Right renal cortex interstitium (tissue), 3 donors: ENCODE measurements around the gene CP. TPM values are rescaled to one million over a fixed set of nuclear protein-coding genes. Genes with fewer than 3 reads are reported as not detected.
"Not testable (repeated sequence)": the region's sequence is repeated elsewhere in the genome, so short reads cannot be mapped to it uniquely, and the experiment has no call there.

Experiments
- DNase-seq, 3 donors: peaks; one replicate each; pipeline ENCODE4 v3.0.0-alpha.2; 2013; ENCODE audit warnings: low read depth in 3 of 3, low spot score in 2 of 3
- polyA plus RNA-seq, 3 donors: library from polyadenylated mRNA; unstranded; fragments of 120-200 nt; gene quantifications; one replicate each; pipeline ENCODE4 v1.2.1, GENCODE V29; 2013; ENCODE audit not compliant: insufficient read length in 3 of 3

The CP gene
- polyA plus RNA-seq: under 1 TPM; 0.33 to 0.69 (median 0.41) TPM

GRCh38 chr3:149221783-149222517 lies at the start of gene CP:
Gene CP (minus strand): TSS chr3:149221829. CDS start chr3:149221792, 37 bp downstream.
- no peak for DNase-seq

GRCh38 chr3:149270180-149270579 lies 48.6 kb upstream of the CP start:
- DNase-seq: no peak

- DNase-seq: no peak
These were observed 48.1 kb upstream of the CP start for GRCh38 chr3:149269687-149270086.

GRCh38 chr3:149267565-149267964 lies 45.9 kb upstream of the CP start:
- DNase-seq: no peak

GRCh38 chr3:149266736-149267135 lies 45.1 kb upstream of the CP start:
- DNase-seq: no peak

- DNase-seq: no peak
These were observed 42.2 kb upstream of the CP start for GRCh38 chr3:149263856-149264255.

GRCh38 chr3:149258714-149259113 lies 37.1 kb upstream of the CP start:
- DNase-seq: no peak

GRCh38 chr3:149258298-149258697 lies 36.7 kb upstream of the CP start:
- no peak for DNase-seq

- DNase-seq: no peak
These were observed 30.6 kb upstream of the CP start for GRCh38 chr3:149252272-149252671.

GRCh38 chr3:149251186-149251585 lies 29.6 kb upstream of the CP start:
- DNase-seq: no peak

- DNase-seq: no peak
These were observed 26.5 kb upstream of the CP start for GRCh38 chr3:149247929-149248691.

- DNase-seq: no peak
These were observed 25.5 kb upstream of the CP start for GRCh38 chr3:149247008-149247710.

- no peak for DNase-seq
These were observed 24.3 kb upstream of the CP start for GRCh38 chr3:149245738-149246451.

- no peak for DNase-seq
These were observed 21.9 kb upstream of the CP start for GRCh38 chr3:149243540-149243939.

GRCh38 chr3:149239357-149239936 lies 17.8 kb upstream of the CP start:
- no peak for DNase-seq

GRCh38 chr3:149238268-149238667 lies 16.6 kb upstream of the CP start:
- DNase-seq: not testable (repeated sequence)

GRCh38 chr3:149235599-149236424 lies 14.2 kb upstream of the CP start:
- no peak for DNase-seq

- no peak for DNase-seq
These were observed 13.1 kb upstream of the CP start for GRCh38 chr3:149234671-149235245.

- DNase-seq: no peak
These were observed 11.7 kb upstream of the CP start for GRCh38 chr3:149233323-149233722.
